Panc1 (cell line): ENCODE data around the gene AKAP10. TPM values are rescaled to one million over a fixed set of nuclear protein-coding genes. Genes with fewer than 3 reads are reported as not detected.
"Not testable (repeated sequence)": the region's sequence is repeated elsewhere in the genome, so short reads cannot be mapped to it uniquely, and the experiment has no call there.

Experiments used
- ATAC-seq: fragments of 200-7000 bp; cut with Tn5 transposase; 2 replicates; pipeline ENCODE4 v1.9.1; 2020; ENCODE audit warnings: mild to moderate bottlenecking, moderate library complexity
- BruUV-seq: library from RNA; stranded (reverse); fragments of 400-500 nt; replicated peaks from 2 replicates; lab custom pipeline; 2021; lab: Mats Ljungman, UMichigan
- CTCF ChIA-PET: fragments of 300-600 bp; sonication (Branson Sonifier 250); formaldehyde crosslinking; loops from one replicate; lab custom pipeline; 2022; ENCODE audit warnings: antibody characterized with exemption; lab: Charles Lee
- POLR2A ChIA-PET: fragments of 300-600 bp; sonication (Branson Sonifier 250); formaldehyde crosslinking; loops from one replicate; lab custom pipeline; 2022; ENCODE audit warnings: antibody characterized with exemption; lab: Charles Lee
- DNase-seq: peaks from one replicate; pipeline ENCODE4 v3.0.0-alpha.2; 2010; ENCODE audit warnings: low read depth, low spot score
- H3K27ac ChIP-seq: 2 replicates; pipeline ENCODE4 v1.5.1; 2011; ENCODE audit warnings: mild to moderate bottlenecking, low read length, inconsistent platforms
- H3K27me3 ChIP-seq: fragments of 200-500 bp; sonication (Bioruptor generic); 2 replicates; pipeline ENCODE4 v1.6.0; 2014; ENCODE audit warnings: low read length, inconsistent platforms; ENCODE audit not compliant: control insufficient read depth, insufficient read depth
- H3K36me3 ChIP-seq: fragments of 200-500 bp; sonication (Bioruptor generic); 2 replicates; pipeline ENCODE4 v1.5.1; 2014; ENCODE audit warnings: inconsistent platforms, mild to moderate bottlenecking, low read length, moderate library complexity; ENCODE audit not compliant: control insufficient read depth, insufficient read depth
- H3K4me1 ChIP-seq: 2 replicates; pipeline ENCODE4 v1.5.1; 2011; ENCODE audit warnings: inconsistent platforms, mild to moderate bottlenecking, low read length, moderate library complexity; ENCODE audit not compliant: control insufficient read depth, insufficient read depth
- H3K4me3 ChIP-seq, 2 experiments: 2 replicates each; pipeline ENCODE4 v1.5.1; 2011 to 2012; ENCODE audit warnings: low read depth in 2 of 2, low read length in 2 of 2, mild to moderate bottlenecking in 2 of 2, inconsistent platforms in 1 of 2, moderate library complexity in 1 of 2
- H3K9me3 ChIP-seq: fragments of 200-500 bp; sonication (Bioruptor generic); 2 replicates; pipeline ENCODE4 v1.5.1; 2014; ENCODE audit warnings: low read depth, mild to moderate bottlenecking, inconsistent platforms, low read length, moderate library complexity; ENCODE audit not compliant: control insufficient read depth, insufficient read depth
- POLR2AphosphoS5 ChIP-seq: IDR thresholded peaks from 2 replicates; pipeline ENCODE4 v1.6.1; 2012; ENCODE audit warnings: mild to moderate bottlenecking, low read depth, low read length, moderate library complexity
- SIN3A ChIP-seq: IDR thresholded peaks from 2 replicates; pipeline ENCODE4 v1.6.1; 2012; ENCODE audit warnings: low read depth, mild to moderate bottlenecking, low read length, moderate library complexity, borderline replicate concordance; ENCODE audit not compliant: insufficient read depth
- TCF7L2 ChIP-seq: IDR thresholded peaks from 2 replicates; pipeline ENCODE4 v1.6.1; 2011; ENCODE audit warnings: mild to moderate bottlenecking, low read depth, low read length, inconsistent platforms
- in situ Hi-C: cut with HindIII; loops from 2 replicates; pipeline ENCODE4 v1.10.0; 2016; ENCODE audit warnings: low sequenced_read_pairs, low pct_unique_long_range_greater_than_20kb
- intact Hi-C: fragments of 100-400 bp; cut with micrococcal nuclease; formaldehyde crosslinking; loops from one replicate; pipeline ENCODE4 v1.10.0; 2022; ENCODE audit not compliant: unreplicated experiment
- total RNA-seq: library from RNA; stranded (reverse); gene quantifications from one replicate; pipeline ENCODE4 v1.2.1, GENCODE V29; 2021; ENCODE audit not compliant: unreplicated experiment
- TF ChIP-seq, protein P1 (sequence below): fragments of 450-650 bp; IDR thresholded peaks from 2 replicates; pipeline ENCODE4 v1.5.1; 2017; ENCODE audit warnings: mild to moderate bottlenecking
- TF ChIP-seq, protein P2 (sequence below), 2 experiments: IDR thresholded peaks; 2 replicates each; pipeline ENCODE4 v1.6.1; 2011 to 2012; ENCODE audit warnings: low read depth in 2 of 2, control low read depth in 1 of 2, low read length in 1 of 2, mild to moderate bottlenecking in 1 of 2, moderate library complexity in 1 of 2; ENCODE audit not compliant: insufficient read depth in 1 of 2

AKAP10 gene
- total RNA-seq, 1 experiment from 2014 or later: 24.6 TPM

DNA sequence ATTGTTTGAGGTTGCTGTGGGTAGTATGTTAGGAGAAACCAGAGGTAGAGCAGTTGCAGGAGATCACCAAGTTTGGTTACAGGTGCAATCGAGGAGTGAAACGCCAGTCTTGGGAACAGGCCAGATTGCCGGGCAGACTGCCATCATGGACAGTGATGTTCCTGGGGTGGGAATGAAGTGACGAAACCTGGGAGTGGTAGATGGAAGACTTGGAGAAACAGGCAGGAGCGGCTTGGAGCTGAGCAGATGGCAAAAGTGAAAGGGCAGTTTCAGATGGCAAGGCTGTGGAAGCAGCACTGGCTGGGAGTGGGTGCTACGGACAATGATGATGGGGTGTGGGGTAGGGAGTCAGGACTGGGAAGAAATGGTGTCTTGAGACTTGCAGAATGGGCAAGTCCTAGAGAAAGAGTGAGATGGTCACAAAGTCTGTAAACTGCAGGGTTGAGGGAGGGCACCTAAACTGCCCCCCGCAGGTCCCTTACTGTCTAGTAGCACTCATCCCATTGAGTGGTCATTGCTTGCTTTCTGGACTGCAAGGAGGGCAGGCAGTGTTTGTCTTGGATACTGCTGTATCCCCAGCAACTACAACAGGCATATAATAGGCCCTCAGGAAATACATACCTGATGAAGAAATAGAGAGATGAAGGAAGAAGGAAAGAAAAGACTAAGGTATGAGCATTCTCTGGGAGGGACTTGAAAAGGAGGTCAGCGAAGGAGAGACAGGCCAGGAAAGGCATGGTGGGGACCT lies 80.4 kb downstream of the AKAP10 start:
- intact Hi-C loops: no loop called here
- no peaks in the 10 kb centered on the region for H3K36me3 ChIP-seq
- H3K27me3 ChIP-seq: no peaks in the 10 kb centered on the region
- H3K27ac ChIP-seq: no peak overlapping the region
- no peak for TF ChIP-seq TCF7L2
- TF ChIP-seq, protein P1, sequence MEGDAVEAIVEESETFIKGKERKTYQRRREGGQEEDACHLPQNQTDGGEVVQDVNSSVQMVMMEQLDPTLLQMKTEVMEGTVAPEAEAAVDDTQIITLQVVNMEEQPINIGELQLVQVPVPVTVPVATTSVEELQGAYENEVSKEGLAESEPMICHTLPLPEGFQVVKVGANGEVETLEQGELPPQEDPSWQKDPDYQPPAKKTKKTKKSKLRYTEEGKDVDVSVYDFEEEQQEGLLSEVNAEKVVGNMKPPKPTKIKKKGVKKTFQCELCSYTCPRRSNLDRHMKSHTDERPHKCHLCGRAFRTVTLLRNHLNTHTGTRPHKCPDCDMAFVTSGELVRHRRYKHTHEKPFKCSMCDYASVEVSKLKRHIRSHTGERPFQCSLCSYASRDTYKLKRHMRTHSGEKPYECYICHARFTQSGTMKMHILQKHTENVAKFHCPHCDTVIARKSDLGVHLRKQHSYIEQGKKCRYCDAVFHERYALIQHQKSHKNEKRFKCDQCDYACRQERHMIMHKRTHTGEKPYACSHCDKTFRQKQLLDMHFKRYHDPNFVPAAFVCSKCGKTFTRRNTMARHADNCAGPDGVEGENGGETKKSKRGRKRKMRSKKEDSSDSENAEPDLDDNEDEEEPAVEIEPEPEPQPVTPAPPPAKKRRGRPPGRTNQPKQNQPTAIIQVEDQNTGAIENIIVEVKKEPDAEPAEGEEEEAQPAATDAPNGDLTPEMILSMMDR: no peak
- no peak for TF ChIP-seq POLR2AphosphoS5
- no peak for TF ChIP-seq SIN3A
- TF ChIP-seq, protein P2, sequence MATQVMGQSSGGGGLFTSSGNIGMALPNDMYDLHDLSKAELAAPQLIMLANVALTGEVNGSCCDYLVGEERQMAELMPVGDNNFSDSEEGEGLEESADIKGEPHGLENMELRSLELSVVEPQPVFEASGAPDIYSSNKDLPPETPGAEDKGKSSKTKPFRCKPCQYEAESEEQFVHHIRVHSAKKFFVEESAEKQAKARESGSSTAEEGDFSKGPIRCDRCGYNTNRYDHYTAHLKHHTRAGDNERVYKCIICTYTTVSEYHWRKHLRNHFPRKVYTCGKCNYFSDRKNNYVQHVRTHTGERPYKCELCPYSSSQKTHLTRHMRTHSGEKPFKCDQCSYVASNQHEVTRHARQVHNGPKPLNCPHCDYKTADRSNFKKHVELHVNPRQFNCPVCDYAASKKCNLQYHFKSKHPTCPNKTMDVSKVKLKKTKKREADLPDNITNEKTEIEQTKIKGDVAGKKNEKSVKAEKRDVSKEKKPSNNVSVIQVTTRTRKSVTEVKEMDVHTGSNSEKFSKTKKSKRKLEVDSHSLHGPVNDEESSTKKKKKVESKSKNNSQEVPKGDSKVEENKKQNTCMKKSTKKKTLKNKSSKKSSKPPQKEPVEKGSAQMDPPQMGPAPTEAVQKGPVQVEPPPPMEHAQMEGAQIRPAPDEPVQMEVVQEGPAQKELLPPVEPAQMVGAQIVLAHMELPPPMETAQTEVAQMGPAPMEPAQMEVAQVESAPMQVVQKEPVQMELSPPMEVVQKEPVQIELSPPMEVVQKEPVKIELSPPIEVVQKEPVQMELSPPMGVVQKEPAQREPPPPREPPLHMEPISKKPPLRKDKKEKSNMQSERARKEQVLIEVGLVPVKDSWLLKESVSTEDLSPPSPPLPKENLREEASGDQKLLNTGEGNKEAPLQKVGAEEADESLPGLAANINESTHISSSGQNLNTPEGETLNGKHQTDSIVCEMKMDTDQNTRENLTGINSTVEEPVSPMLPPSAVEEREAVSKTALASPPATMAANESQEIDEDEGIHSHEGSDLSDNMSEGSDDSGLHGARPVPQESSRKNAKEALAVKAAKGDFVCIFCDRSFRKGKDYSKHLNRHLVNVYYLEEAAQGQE (IDR thresholded peaks at IDR 0.05; ENCODE audit: insufficient read depth in 1 of 2, low read depth in 2 of 2, low read length in 1 of 2): no peak
- no peak; the same call in 1 of the 2 replicates for ATAC-seq
- DNase-seq: no peak
- CTCF ChIA-PET: no interaction called here
- no TSS peak for BruUV-seq
- no peaks in the 10 kb centered on the region for H3K9me3 ChIP-seq
- H3K4me1 ChIP-seq: peaks cover 5% of the 10 kb centered on the region
- POLR2A ChIA-PET: no interaction called here
- in situ Hi-C loops: no loop called here
- no peak overlapping the region for H3K4me3 ChIP-seq

DNA sequence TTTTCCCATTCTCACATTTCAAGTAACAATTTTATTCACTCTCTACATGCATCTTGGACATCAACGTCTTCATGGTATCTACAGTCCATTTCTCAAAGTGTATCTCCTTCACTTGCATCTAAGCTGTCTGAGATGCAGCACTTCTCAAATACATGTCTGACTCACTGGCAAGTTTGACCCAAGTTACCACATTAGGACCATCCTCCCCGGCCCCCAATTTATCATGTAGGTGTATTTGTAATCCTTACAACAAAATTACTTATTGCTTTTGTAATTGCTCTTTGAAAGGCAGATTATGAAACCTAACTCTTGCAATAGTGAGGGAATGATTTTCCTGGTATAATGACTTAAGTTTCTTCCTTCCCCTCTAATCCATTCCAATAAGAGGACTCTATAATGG lies 80.9 kb downstream of the AKAP10 start:
- CTCF ChIA-PET: no interaction called here
- TF ChIP-seq POLR2AphosphoS5: no peak
- TF ChIP-seq TCF7L2: no peak
- TF ChIP-seq, protein P2 (IDR thresholded peaks at IDR 0.05; ENCODE audit: insufficient read depth in 1 of 2, low read depth in 2 of 2, low read length in 1 of 2): no peak
- TF ChIP-seq, protein P1: no peak
- no peak for TF ChIP-seq SIN3A
- no peaks in the 10 kb centered on the region for H3K27me3 ChIP-seq
- no peak for ATAC-seq
- peaks cover 5% of the 10 kb centered on the region for H3K4me1 ChIP-seq
- no peak overlapping the region for H3K27ac ChIP-seq
- DNase-seq: no peak
- POLR2A ChIA-PET: no interaction called here
- in situ Hi-C loops (no loop called here), intact Hi-C loops (no loop called here)
- BruUV-seq: no TSS peak
- H3K4me3 ChIP-seq: no peak overlapping the region
- no peaks in the 10 kb centered on the region for H3K36me3 ChIP-seq
- no peaks in the 10 kb centered on the region for H3K9me3 ChIP-seq

DNA sequence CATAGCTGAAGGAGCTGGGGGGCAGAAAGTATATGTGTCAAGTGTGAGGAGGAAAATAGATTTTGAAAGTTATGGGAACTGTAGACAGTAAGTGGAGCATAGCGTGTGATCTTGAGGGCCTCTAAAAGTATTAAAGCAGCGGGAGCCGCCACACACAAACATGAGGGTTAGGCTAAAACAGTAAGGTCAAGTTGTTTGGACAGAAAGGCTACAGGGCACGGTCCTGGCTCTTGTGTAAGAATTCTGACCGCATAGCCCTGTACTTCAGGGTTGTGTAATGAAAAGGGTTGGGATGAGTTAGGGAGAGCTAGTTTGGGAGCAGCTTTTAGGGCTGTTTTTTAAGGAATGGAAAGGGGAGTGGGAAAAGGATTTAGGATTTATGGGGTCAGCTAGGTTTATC lies 87.1 kb downstream of the AKAP10 start:
- in situ Hi-C loops, H3K27ac ChIP-seq, BruUV-seq, H3K4me3 ChIP-seq, H3K36me3 ChIP-seq, intact Hi-C loops, H3K9me3 ChIP-seq, CTCF ChIA-PET, H3K4me1 ChIP-seq, POLR2A ChIA-PET, ATAC-seq, DNase-seq, H3K27me3 ChIP-seq: not testable (repeated sequence)
